Right ventricle myocardium superior (tissue), 1 donor: Measurements from ENCODE around the gene TEF. TPM values are rescaled to one million over a fixed set of nuclear protein-coding genes. Genes with fewer than 3 reads are reported as not detected.

Experiments used
- ATAC-seq: fragments of 200-7000 bp; cut with Tn5 transposase; one replicate; pipeline ENCODE4 v1.9.1; 2020; ENCODE audit warnings: mild to moderate bottlenecking; ENCODE audit not compliant: poor library complexity
- DNase-seq: peaks from one replicate; pipeline ENCODE4 v3.0.0-alpha.2; 2020
- intact Hi-C: fragments of 100-400 bp; cut with DNase I; formaldehyde crosslinking; loops from one replicate; pipeline ENCODE4 v1.11.2; 2022
- total RNA-seq: library from RNA; stranded (reverse); fragmentation: NEBNext Ultra II Directional; extraction: Animal tissue kit (Norgen Biotek cat#: 25700); gene quantifications from one replicate; pipeline ENCODE4 v1.2.1, GENCODE V29; 2021
- donor health status: DM: no; HTN: yes; CAD: no; lungs with severe emphysema.

Gene TEF
- total RNA-seq, 1 donor from 2014 or later, result 20.7 TPM

DNA sequence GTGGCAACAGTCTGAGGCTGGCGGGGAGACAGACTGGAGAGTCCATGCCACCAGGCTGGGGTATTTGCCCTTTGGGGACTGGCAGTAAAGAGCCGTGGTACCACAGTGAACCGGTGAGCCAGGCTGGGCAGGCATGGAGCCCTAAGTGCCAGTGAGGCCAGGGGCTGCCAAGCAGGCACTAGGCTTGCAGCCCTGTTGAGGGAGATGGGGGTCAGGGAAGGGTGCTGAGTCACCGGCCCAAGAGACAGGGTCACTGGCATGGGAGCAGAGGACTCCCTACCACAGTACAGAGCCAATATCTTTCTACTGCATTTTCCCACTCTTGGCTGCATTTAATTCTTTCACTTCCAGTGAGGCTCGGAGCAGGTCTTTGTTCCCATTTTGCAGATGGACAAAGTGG lies 30.7 kb upstream of the TEF start:
- DNase-seq, result no peak
- no peak for ATAC-seq
- intact Hi-C loops, result no loop called here

DNA sequence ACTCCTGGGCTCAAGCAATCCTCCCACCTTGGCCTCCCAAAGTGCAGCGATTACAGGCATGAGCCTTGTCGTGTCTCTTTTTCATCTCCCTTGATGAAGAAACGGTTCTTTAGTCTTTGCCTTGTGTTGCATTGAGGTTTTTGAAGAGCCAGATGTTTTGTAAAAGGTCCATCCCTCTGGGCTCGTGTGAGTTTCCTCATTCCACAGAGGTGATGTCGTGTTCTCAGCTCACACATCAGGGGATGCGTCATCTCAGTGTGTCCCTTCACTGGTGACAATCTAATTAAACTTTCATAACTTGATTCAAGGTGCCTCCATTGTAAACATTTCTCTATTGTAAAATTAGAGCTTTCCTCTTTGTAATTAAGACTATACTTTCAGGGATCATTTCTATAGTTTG lies 29.7 kb upstream of the TEF start:
- no peak for DNase-seq
- intact Hi-C loops, result no loop called here
- ATAC-seq, result no peak

GRCh38 chr22:41353862-41354575 lies 27.7 kb upstream of the TEF start:
- DNase-seq (no peak), ATAC-seq (no peak)
- intact Hi-C loops, result no loop called here

DNA sequence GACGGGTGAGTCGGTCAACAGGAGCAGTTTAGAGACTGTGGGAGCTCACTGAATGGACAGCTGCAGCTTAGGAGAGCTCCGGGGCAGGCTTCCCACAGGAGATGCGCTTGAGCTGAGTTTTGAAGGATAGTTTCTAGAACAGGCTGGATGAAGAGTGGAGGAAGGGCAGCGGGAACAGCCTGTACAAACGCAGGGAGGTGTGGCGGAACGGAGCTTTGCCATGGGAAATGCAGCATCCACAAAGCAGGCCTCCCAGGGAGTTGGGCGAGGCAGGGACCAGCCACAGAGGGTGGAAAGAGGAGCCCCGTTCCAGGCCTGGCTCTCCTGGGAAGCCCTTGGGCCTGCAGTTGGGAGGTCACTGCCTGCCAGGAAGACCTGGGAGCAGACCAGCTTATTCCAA lies 26.8 kb upstream of the TEF start:
- intact Hi-C loops, result no loop called here
- ATAC-seq (no peak), DNase-seq (no peak)

DNA sequence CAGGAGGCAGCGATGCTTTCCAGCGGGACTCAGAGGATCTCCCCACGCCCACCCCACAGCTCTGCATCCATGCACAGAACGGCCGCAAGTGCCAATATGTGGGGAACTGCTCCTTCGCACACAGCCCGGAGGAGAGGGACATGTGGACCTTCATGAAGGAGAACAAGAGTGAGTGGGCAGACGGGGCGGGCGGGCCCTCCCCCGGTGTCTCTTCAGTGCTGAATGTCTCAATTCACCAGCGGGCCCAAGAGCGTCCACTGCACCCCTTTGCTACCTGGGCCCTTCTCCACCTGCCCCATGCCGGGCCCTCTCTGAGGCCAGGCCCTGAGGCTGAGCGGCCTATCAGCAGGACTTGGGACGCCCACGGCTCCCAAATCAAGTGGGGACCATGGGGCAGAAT lies 25.8 kb upstream of the TEF start:
- intact Hi-C loops, result no loop called here
- ATAC-seq (no peak), DNase-seq (no peak)

- ATAC-seq (no peak), DNase-seq (no peak)
- intact Hi-C loops, result no loop called here
Measured at GRCh38 chr22:41356430-41357028, 25.2 kb upstream of the TEF start.

DNA sequence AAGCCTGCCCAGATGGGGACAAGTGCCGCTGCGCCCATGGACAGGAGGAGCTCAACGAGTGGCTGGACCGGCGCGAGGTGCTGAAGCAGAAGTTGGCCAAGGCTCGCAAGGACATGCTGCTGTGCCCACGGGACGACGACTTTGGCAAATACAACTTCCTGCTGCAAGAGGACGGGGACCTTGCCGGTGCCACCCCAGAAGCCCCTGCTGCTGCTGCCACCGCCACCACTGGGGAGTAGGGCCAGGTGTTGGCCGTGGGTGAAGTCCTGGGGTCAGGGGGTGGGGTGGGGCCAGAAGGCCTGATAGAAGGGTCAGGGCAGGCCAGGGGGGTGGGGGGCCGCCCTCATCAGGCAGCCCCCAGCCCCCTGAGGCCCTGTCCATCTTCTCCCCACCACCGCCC lies 24.6 kb upstream of the TEF start:
- intact Hi-C loops, result no loop called here
- ATAC-seq, result no peak
- no peak for DNase-seq

GRCh38 chr22:41358927-41359326 lies 22.8 kb upstream of the TEF start:
- ATAC-seq (no peak), DNase-seq (no peak)
- intact Hi-C loops, result no loop called here

DNA sequence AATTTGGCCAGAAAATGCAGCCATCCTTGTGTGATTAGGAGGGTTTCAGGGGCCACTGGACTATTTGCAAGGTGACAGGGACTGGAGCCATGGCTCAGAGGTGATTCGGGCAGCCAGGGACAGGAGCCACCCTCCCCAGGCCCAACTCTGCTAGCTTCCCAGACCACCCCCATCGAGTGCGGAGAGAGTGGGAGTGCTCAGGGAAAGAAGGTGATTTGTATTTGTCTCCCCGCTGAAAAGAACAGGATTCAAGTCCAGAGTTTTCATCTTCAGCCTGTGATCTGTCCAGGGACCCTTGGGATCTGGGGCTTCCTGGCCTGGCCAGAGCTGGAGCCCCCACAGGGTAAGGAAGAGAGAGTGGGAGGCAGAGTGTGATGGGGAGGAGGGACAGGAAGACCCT lies 22.4 kb upstream of the TEF start:
- DNase-seq (no peak), ATAC-seq (no peak)
- intact Hi-C loops, result no loop called here

- intact Hi-C loops, result no loop called here
- DNase-seq (peak; percentile 68), ATAC-seq (peak; percentile 83)
Measured at GRCh38 chr22:41360126-41360525, 21.6 kb upstream of the TEF start.

- intact Hi-C loops, result no loop called here
- DNase-seq (no peak), ATAC-seq (no peak)
Measured at GRCh38 chr22:41361716-41362310, 19.9 kb upstream of the TEF start.

DNA sequence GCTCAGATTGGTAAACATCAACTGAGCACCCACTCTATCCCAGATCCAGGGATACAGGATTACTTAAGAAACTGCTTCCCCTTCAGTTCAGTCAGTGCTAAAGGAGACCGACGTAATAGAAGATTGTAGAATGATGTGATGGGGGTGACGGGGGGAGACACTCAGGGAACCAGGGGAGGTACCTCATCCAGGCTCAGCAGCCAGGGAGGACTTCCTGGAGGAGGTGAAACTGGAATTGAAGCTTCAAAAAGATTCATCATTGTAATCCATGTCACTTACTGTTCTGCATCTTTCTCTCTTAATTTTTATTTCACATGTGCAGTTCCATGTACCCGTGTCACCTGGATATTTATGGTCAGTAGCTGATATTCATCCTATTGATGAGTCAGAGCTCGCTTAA lies 19.1 kb upstream of the TEF start:
- intact Hi-C loops, result no loop called here
- no peak for ATAC-seq

DNA sequence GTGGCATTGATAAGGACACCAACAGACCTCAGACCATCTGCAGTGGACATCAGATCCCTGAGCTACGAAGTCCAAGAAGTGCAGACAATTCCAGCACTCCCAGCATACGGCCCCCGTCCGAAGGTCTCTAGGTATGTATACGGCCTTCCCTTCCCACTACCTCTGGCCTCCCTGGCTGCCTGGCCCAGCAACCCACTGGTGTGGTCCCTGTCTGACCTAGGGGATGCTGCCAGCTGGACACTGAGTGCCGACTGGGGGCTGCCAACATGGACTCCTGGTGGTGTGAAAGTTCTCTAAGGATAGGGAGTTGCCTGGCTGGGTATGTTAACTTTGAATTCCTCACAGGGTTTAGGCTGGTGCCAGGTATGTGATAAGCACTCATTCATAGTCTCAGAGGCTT lies 17.5 kb upstream of the TEF start:
- intact Hi-C loops, result no loop called here
- DNase-seq, result no peak
- ATAC-seq, result no peak

More for the DNA sequence above, 19.1 kb upstream of the TEF start:
- no peak for DNase-seq

GRCh38 chr22:41364955-41365354 lies 16.8 kb upstream of the TEF start:
- intact Hi-C loops, result no loop called here
- no peak for ATAC-seq
- DNase-seq, result no peak

DNA sequence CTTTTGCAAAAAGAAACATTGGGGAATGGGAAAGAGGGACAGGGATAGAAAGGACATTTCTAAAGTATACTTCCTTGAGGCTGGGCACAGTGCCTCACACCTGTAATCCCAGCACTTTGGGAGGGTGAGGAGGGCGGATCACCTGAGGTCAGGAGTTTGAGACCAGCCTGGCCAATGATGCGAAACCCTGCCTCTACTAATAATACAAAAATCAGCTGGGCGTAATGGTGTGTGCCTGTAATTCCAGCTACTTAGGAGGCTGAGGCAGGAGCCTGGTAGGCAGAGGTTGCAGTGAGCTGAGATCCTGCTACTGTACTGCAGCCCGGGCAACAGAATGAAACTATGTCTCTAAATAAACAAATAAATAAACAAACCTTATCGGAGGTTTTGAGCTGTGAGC lies 16.3 kb upstream of the TEF start:
- no peak for DNase-seq
- intact Hi-C loops, result no loop called here
- ATAC-seq, result no peak

- ATAC-seq (no peak), DNase-seq (no peak)
- intact Hi-C loops, result no loop called here
Measured at GRCh38 chr22:41366323-41367029, 15.3 kb upstream of the TEF start.

DNA sequence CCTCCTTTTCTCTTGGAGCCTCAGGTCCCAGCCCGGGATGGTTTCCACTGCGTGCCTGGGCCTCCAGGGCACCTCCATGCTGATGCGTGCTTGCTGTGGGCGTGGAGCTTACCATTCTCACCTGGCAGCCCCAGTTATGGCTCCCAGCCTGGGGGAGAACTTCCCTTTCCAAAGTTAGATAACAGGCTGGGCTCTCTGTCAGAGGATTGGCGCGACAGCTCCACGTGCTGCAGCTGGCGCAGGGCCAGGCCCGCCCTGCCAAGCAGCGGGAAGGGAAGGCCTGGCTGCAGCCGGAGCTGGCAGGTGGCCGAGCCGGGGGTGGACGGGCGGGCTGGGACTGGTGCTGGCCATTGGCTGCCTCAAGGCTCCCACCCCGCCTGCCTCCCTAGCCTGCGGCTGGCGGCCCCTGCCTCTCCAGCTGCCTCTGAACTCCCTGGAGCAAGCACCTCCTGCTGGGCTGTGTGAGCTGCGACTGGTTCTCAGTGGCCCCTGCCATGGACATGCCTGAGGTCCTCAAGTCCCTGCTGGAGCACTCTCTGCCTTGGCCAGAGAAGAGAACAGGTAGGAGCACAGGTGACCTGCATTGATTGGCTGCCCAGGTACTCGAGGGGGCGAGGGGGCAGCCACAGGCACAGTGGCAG lies 14.6 kb upstream of the TEF start:
- intact Hi-C loops, result no loop called here
- peak; percentile 96 for ATAC-seq

GRCh38 chr22:41367680-41368542 lies 13.8 kb upstream of the TEF start:
- DNase-seq (peak; percentile 59), ATAC-seq (peak; percentile 68)
- intact Hi-C loops, result no loop called here

More for the DNA sequence above, 14.6 kb upstream of the TEF start:
- peak; percentile 97 for DNase-seq
